H1 (cell line): ENCODE measurements around the gene ADARB2.

Source experiments
- CBX5 ChIP-seq: fragments of 300-800, 300-1000 bp; sonication (generic); IDR thresholded peaks from 2 replicates; pipeline ENCODE4 v1.7.1; 2016; ENCODE audit warnings: antibody characterized with exemption, low read length, low read depth
- CBX8 ChIP-seq: fragments of 300-800, 300-1000 bp; sonication (generic); IDR thresholded peaks from 2 replicates; pipeline ENCODE4 v1.7.1; 2016; ENCODE audit warnings: low read depth, low read length, borderline replicate concordance
- CHD1 ChIP-seq: IDR thresholded peaks from 2 replicates; pipeline ENCODE4 v1.6.1; 2012; ENCODE audit warnings: low read depth, low read length, improper control_type of control experiment
- EZH2 ChIP-seq: fragments of 200-600 bp; sonication (generic); IDR thresholded peaks from 2 replicates; pipeline ENCODE4 v1.7.1; 2012; ENCODE audit warnings: low read depth, mild to moderate bottlenecking, moderate library complexity, low read length, inconsistent platforms; ENCODE audit not compliant: severe bottlenecking
- FOSL1 ChIP-seq: IDR thresholded peaks from 2 replicates; pipeline ENCODE4 v1.6.1; 2011; ENCODE audit warnings: mild to moderate bottlenecking, low read depth, low read length, moderate library complexity; ENCODE audit not compliant: insufficient read depth
- GABPA ChIP-seq: IDR thresholded peaks from 2 replicates; pipeline ENCODE4 v1.6.1; 2011; ENCODE audit warnings: mild to moderate bottlenecking, low read length, moderate library complexity, borderline replicate concordance; ENCODE audit not compliant: insufficient read depth
- POLR2A ChIP-seq, 2 experiments: IDR thresholded peaks; 1 replicate in 1 of 2; 2 replicates in 1 of 2; pipeline ENCODE4 v1.6.1; 2011; ENCODE audit warnings: low read depth in 2 of 2, low read length in 2 of 2, mild to moderate bottlenecking in 2 of 2; ENCODE audit errors: control extremely low read depth in 1 of 2
- RAD21 ChIP-seq, 2 experiments: IDR thresholded peaks in 1 of 2; conservative IDR thresholded peaks in 1 of 2; 2 replicates each; pipeline ENCODE4 v1.6.1; 2011; ENCODE audit warnings: low read depth in 2 of 2, low read length in 2 of 2, improper control_type of control experiment in 1 of 2, inconsistent platforms in 1 of 2, mild to moderate bottlenecking in 1 of 2, moderate library complexity in 1 of 2
- RFX5 ChIP-seq: IDR thresholded peaks from 2 replicates; pipeline ENCODE4 v1.6.1; 2011; ENCODE audit warnings: low read depth, low read length, improper control_type of control experiment, borderline replicate concordance
- TAF1 ChIP-seq: IDR thresholded peaks from 2 replicates; pipeline ENCODE4 v1.6.1; 2011; ENCODE audit warnings: mild to moderate bottlenecking, low read depth, low read length
- ZNF274 ChIP-seq: IDR thresholded peaks from 2 replicates; pipeline ENCODE4 v1.7.0; 2012; ENCODE audit warnings: low read length, borderline replicate concordance; ENCODE audit errors: extremely low read depth
- TF ChIP-seq, protein P1 (sequence below), 3 experiments: IDR thresholded peaks; 1 replicate in 2 of 3; 2 replicates in 1 of 3; pipeline versions ENCODE4 v1.5.1 to v1.6.1; 2011; ENCODE audit warnings: low read length in 3 of 3, mild to moderate bottlenecking in 3 of 3, inconsistent platforms in 2 of 3, low read depth in 1 of 3, moderate library complexity in 1 of 3; ENCODE audit not compliant: insufficient read depth in 1 of 3; ENCODE audit errors: control extremely low read depth in 1 of 3
- TF ChIP-seq, protein P2 (sequence below): IDR thresholded peaks from 2 replicates; pipeline ENCODE4 v1.6.1; 2012; ENCODE audit warnings: low read length, inconsistent platforms
- TF ChIP-seq, protein P3 (sequence below): IDR thresholded peaks from 2 replicates; pipeline ENCODE4 v1.6.1; 2011; ENCODE audit warnings: low read depth, mild to moderate bottlenecking, low read length; ENCODE audit not compliant: insufficient read depth

DNA sequence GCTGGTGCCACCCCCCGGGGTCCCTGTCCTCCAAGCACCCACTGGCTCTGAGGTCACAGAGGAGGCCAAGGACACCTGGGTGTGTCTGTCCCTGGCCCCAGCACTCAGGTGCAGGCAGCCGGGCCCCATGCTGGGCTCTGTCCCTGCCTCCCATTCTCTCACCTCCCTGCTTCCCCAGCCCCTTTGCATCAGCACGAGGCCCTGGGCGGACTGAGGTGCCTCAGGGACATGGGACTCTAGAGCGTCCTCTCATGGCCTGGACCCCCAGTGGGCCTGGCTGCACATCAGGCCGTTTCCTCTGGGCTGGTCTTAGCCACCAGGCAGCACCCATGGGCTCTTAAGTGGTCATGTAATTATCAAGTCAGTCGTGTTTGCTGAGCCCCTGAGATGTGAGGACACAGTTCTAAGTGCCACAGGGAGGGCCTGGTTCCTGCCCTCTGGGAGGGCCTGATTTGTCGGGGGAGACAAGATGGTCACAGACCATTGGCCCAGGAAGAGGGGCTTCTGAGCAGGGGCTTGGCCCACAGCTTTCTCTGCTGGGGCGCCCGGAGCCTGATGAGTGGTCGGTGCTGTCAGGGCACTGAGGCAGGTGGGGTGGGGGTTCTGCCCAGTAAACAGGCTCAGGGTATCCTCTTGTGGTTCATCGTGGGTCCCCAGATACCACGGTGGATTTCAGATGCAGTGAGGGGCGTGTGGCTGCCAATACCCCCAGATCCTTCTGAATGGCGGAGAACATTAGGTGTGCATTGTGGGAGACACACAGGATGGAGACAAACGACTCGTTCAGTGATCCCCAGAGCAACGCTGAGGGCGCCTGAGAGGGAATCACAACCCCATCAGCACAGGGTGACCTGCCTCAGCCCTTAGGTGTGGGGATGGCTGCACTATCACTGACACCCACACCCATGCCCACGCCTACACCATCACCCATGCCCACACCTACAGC, 528.7 kb downstream of the ADARB2 start:
- TF ChIP-seq, protein P1, sequence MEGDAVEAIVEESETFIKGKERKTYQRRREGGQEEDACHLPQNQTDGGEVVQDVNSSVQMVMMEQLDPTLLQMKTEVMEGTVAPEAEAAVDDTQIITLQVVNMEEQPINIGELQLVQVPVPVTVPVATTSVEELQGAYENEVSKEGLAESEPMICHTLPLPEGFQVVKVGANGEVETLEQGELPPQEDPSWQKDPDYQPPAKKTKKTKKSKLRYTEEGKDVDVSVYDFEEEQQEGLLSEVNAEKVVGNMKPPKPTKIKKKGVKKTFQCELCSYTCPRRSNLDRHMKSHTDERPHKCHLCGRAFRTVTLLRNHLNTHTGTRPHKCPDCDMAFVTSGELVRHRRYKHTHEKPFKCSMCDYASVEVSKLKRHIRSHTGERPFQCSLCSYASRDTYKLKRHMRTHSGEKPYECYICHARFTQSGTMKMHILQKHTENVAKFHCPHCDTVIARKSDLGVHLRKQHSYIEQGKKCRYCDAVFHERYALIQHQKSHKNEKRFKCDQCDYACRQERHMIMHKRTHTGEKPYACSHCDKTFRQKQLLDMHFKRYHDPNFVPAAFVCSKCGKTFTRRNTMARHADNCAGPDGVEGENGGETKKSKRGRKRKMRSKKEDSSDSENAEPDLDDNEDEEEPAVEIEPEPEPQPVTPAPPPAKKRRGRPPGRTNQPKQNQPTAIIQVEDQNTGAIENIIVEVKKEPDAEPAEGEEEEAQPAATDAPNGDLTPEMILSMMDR (IDR thresholded peaks at IDR 0.05; ENCODE audit: control extremely low read depth in 1 of 3, insufficient read depth in 1 of 3, low read depth in 1 of 3, low read length in 3 of 3) = no peak
- TF ChIP-seq POLR2A (IDR thresholded peaks at IDR 0.05; ENCODE audit: control extremely low read depth in 1 of 2, low read depth in 2 of 2, low read length in 2 of 2) = no peak
- TF ChIP-seq GABPA = no peak
- TF ChIP-seq, protein P2, sequence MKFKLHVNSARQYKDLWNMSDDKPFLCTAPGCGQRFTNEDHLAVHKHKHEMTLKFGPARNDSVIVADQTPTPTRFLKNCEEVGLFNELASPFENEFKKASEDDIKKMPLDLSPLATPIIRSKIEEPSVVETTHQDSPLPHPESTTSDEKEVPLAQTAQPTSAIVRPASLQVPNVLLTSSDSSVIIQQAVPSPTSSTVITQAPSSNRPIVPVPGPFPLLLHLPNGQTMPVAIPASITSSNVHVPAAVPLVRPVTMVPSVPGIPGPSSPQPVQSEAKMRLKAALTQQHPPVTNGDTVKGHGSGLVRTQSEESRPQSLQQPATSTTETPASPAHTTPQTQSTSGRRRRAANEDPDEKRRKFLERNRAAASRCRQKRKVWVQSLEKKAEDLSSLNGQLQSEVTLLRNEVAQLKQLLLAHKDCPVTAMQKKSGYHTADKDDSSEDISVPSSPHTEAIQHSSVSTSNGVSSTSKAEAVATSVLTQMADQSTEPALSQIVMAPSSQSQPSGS = no peak
- TF ChIP-seq EZH2 = no peak
- no peak for TF ChIP-seq RAD21 (IDR thresholded peaks at IDR 0.05 in 1 of 2, conservative IDR thresholded peaks at IDR 0.05 in 1 of 2; ENCODE audit: low read depth in 2 of 2, low read length in 2 of 2)
- TF ChIP-seq, protein P3, sequence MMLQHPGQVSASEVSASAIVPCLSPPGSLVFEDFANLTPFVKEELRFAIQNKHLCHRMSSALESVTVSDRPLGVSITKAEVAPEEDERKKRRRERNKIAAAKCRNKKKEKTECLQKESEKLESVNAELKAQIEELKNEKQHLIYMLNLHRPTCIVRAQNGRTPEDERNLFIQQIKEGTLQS = no peak
- no peak for TF ChIP-seq CHD1
- no peak for TF ChIP-seq RFX5
- no peak for TF ChIP-seq TAF1
- TF ChIP-seq CBX5 = no peak
- no peak for TF ChIP-seq FOSL1
- TF ChIP-seq ZNF274 = no peak
- no peak for TF ChIP-seq CBX8
